ENCODE data around the gene STEAP1B. TPM values are rescaled to one million over a fixed set of nuclear protein-coding genes. Genes with fewer than 3 reads are reported as not detected.
"Not testable (repeated sequence)": the region's sequence is repeated elsewhere in the genome, so short reads cannot be mapped to it uniquely, and the experiment has no call there.

STEAP1B gene
- total RNA-seq, 4 donors from 2014 or later: 1.3 to 4.4 (median 2.0) TPM; not detected in 1

DNA sequence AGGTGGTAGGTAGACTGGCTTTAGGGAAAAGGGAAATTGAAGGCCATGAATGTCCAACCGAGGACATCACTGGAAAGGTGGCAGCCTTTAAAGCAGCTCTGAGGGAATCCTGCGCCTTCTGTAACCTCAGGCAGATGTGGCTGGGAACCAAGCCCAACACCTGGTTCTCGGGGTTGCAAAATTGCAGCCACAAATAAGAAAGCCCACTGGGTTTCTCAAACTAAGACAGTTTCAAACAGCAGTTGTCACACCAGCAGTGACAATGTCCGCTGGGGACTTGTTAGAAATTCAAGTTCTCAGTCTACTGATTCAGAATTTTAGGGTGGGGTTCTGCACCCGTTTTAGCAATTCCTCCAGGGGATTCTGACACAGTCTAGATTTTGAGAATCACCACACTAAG lies 42.7 kb upstream of the STEAP1B start:
- TF ChIP-seq, protein P1, sequence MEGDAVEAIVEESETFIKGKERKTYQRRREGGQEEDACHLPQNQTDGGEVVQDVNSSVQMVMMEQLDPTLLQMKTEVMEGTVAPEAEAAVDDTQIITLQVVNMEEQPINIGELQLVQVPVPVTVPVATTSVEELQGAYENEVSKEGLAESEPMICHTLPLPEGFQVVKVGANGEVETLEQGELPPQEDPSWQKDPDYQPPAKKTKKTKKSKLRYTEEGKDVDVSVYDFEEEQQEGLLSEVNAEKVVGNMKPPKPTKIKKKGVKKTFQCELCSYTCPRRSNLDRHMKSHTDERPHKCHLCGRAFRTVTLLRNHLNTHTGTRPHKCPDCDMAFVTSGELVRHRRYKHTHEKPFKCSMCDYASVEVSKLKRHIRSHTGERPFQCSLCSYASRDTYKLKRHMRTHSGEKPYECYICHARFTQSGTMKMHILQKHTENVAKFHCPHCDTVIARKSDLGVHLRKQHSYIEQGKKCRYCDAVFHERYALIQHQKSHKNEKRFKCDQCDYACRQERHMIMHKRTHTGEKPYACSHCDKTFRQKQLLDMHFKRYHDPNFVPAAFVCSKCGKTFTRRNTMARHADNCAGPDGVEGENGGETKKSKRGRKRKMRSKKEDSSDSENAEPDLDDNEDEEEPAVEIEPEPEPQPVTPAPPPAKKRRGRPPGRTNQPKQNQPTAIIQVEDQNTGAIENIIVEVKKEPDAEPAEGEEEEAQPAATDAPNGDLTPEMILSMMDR (IDR thresholded peaks at IDR 0.05): no peak
- no peak for DNase-seq (ENCODE audit: low spot score)
- no peak for ATAC-seq (ENCODE audit: low FRiP score)

DNA sequence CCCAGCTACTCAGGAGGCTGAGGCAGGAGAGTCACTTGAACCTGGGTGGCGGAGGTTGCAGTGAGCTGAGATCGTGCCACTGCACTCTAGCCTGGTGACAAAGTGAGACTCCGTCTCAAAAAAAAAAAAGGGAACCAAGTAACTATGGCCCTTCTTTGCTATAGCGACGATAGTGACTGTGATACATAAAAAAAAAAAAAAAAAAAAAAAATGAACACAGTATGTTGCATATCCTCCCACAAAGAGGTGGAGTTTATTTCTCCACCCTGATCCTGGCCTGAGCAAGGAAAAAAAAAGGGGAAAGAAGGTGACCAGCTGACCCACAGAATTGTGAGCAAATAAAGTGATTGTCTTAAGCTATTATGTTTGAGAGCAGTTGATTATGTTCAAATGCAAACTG lies 42.3 kb upstream of the STEAP1B start:
- ATAC-seq (ENCODE audit: low FRiP score): no peak
- DNase-seq (ENCODE audit: low spot score): no peak
- TF ChIP-seq, protein P1 (IDR thresholded peaks at IDR 0.05): no peak

DNA sequence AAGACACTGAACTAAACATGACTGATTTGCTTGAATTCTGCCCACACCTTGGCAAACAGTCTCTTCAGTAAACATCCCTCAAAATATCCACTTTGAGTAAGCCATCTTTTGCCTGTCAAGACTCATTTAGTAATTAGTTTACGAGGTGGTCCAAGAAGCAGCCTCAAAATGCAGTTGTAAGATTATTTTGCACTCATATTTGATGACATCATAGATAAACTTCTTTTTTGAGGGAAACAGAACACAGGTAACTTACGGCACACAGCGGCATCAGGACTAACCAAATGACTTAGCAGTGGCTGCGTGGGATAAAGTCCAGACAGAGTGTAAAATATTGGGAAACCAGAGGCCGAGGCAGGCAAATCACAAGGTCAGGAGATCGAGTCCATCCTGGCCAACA lies 41.8 kb upstream of the STEAP1B start:
- TF ChIP-seq, protein P1 (IDR thresholded peaks at IDR 0.05): no peak
- DNase-seq (ENCODE audit: low spot score) (no peak), ATAC-seq (ENCODE audit: low FRiP score) (no peak)

DNA sequence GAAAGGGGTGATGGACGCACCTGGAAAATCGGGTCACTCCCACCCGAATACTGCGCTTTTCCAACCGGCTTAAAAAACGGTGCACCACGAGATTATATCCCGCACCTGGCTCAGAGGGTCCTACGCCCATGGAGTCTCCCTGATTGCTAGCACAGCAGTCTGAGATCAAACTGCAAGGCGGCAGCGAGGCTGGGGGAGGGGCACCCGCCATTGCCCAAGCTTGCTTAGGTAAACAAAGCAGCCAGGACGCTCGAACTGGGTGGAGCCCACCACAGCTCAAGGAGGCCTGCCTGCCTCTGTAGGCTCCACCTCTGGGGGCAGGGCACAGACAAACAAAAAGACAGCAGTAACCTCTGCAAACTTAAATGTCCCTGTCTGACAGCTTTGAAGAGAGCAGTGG lies 28.5 kb upstream of the STEAP1B start:
- not testable (repeated sequence) for DNase-seq (ENCODE audit: low spot score); ATAC-seq (ENCODE audit: low FRiP score)

DNA sequence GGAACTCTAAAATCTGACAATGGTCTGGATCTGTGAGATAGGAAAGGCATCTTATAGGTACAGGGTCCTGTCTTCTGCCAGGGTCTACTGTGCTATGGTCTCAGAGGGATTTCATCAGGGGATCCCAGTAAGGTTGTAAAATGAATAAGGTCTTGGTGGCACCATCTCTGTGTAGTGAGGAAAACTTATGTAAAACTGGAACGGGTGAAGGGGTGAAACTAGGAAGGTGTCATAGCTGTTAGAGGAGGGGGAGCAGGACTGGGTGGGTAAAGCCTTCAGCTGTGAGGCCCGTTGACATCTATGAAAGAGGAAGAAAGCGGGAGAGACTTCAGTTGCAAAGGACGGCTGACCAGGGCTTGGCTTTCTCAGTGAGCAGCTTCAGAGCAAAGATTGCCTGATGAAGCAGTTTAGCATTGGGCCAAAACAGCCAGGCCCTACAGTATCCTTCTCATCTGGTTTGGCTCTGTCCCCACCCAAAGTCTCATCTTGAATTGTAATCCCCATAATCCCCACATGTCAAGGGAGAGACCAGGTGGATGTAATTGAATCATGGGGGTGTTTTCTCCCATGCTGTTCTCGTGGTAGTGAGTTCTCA lies 24.5 kb upstream of the STEAP1B start:
- not testable (repeated sequence) for DNase-seq (ENCODE audit: low spot score); ATAC-seq (ENCODE audit: low FRiP score)

DNA sequence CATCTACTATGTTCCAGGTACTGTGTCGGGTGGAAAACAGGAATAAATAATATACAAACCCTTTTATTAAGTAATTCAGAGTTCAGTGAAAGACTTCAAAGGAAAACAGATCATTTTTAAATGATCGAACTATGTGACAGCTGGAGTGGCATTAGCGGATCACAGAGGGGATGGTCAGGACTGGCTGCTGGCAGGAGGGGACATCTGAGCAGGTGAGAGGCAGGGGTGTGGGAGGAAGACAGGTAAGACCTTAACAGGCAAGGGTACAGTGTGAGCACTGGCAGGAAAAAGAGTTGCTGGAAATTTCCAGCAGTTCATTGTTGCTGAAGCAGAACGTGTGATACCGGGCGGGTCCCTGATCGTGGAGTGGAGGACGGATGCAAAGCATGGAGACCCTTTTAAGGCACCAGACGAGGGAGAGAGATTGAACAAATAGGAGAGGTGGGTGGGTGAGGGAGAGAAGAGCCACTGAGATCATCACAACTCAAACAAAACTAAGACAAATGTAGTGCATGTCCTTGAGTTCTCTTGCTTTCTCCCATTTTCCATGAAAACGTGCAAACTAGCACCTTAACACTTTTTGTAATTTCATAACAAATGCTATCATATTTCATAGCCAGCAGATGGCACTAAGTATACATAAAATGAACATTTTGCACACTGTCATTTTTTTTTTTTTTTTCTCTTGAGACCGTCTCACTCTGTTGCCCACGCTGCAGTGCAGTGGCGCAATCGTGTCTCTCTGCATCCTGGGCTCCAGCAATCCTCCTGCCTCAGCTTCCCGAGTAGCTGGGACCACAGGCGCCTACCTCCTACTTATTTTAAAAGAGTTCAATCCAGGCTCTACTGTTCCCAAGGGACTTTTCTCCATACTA lies 23.7 kb upstream of the STEAP1B start:
- not testable (repeated sequence) for DNase-seq (ENCODE audit: low spot score)
- peak; percentile 78 for ATAC-seq (ENCODE audit: low FRiP score)

DNA sequence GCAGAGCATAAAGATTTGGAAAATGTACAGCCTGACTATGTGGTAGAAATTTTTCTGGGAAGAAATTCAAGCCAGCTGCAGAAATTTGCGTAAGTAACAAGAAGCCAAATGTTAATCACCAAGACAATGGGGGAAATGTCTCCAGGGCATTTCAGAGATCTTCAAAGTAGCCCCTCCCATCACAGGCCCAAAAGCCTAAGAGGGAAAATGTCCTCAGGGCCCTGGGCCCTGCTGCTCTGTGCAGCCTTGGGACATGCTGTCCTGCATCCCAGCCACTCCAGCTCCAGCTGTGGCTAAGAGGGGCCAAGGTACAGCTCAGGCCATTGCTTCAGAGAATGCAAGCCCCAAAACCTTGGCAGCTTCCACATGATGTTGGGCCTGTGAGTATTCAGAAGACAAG lies 19.6 kb upstream of the STEAP1B start:
- not testable (repeated sequence) for DNase-seq (ENCODE audit: low spot score); ATAC-seq (ENCODE audit: low FRiP score)

DNA sequence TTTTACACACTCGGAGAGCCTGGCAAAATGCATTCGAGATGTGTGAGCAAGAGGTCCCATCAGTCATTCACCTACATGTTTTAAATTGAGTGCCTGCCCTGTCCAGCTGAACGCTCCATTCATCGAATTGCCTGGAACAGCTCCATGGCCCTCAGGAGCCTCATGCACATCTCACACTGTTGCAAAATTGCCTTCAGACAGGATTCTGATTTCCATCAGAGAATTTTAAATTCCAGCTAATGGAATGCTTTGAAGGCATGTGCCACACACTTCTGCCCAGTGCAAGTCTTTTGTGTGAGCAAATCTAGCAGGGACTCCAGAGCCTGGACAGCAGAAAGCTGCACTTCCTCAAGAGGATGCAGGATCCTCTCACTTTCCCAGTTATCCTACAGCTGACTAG lies 17.0 kb upstream of the STEAP1B start:
- ATAC-seq (ENCODE audit: low FRiP score); DNase-seq (ENCODE audit: low spot score): not testable (repeated sequence)

DNA sequence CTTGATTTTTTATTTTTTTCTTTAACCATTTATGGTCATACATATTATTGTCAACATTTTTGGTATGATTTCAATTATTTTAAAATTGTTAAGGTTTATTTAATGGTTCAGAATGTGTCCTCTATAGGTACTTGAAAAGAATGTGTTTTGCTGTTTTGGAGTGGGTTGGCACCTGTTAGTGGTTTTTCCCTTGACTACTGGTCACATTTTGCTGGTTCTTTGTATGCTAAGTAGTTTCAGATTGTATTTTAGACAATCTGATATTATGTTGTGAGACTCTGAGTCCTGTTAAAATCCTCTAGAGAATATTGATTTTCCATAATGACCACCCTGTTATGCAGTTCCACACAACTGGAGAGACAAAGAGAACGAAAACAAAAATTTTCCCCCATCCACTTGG lies 15.0 kb upstream of the STEAP1B start:
- DNase-seq (ENCODE audit: low spot score); ATAC-seq (ENCODE audit: low FRiP score): not testable (repeated sequence)

DNA sequence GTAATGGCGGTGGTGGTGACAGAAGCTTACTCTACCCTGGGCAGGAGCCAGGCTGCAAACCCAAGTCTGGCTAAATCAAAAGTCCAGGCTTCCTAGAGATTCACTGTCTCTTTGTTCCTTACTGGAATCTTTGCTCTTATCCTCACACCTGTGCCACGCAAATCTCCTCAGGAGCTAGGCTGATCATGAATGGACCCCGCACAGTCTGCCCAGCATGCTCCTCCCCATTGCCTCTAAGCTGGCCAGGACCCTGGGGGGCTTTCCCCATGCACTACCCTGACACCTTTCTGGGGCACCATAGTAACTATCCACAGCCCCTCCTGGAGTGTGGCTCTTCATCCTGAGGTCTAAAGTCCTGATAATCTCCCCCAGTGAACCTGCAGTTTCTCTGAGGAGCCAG lies 7.3 kb upstream of the STEAP1B start:
- not testable (repeated sequence) for DNase-seq (ENCODE audit: low spot score); ATAC-seq (ENCODE audit: low FRiP score)

DNA sequence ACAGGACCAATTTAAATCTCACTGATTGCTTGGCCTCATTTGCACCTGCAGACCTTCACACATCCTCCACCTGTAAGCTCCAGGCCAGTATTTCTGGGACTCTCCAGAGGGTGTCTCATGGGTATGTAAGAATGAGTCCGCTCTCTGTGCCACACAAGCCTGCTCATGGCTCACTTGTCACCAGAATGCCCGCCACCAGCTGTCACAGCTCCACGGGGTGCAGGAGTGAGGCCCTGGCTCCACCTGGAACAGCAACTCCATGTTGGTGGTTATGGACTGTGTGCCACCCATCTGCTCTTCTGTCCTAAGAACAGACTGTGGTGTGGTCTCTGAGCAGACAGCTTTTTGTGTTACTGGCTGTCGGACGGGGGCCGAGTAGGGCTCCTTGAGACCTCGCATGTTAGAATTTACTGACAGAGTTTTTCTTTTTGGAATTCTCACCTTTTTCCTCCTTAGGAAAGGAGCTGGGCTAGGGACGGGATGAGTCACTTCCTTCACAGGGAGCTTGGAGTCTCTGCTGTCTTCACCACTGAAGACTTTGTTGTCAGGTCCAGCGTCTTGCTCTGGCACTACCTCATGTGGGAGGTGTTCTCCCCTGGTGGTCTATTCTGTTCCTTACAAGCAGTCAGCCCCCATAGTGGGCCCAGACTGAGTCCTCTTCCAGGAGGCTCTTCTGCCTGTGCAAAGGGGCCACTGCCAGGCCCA lies 6.5 kb upstream of the STEAP1B start:
- not testable (repeated sequence) for ATAC-seq (ENCODE audit: low FRiP score)

DNA sequence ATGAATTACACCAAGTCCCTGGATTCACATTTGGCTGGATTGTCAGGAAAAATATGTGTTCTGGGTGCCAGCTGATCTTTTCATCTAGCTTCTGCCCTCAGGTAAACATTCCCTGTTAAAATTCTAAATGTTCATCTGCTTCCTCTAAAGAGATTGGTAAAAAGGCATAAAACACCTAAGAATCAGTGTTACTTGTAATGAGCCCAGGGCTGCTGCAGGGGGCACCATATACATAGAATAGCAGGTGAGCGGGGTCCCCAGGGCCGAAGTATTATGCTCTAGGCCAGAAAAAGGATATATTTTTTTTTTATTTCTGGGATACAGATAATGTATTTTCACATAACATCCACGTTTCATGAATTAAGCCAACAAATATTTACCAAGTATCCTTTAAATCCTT lies 4.5 kb upstream of the STEAP1B start:
- ATAC-seq (ENCODE audit: low FRiP score); DNase-seq (ENCODE audit: low spot score): not testable (repeated sequence)

More for the DNA sequence above, 6.5 kb upstream of the STEAP1B start:
- not testable (repeated sequence) for DNase-seq (ENCODE audit: low spot score)

DNA sequence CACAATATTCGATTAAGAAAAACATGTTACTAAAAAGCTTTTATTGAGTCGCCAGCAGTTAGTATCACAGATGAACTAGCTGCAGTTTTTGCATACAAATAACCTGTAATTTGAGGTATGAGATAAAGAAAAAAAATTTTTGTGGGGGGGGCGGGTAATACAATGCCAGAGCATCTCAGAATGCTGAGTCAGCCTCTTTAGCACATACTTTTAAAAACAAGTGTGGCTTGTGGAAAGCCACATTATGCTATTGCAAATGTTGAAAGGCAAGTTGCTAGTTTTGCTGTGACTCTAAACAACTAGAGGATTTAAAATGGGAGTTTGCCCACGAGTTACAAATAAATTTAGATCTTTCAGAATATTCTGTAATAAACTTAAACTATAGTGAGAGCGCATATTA lies 2.1 kb upstream of the STEAP1B start:
- not testable (repeated sequence) for ATAC-seq (ENCODE audit: low FRiP score); DNase-seq (ENCODE audit: low spot score)

DNA sequence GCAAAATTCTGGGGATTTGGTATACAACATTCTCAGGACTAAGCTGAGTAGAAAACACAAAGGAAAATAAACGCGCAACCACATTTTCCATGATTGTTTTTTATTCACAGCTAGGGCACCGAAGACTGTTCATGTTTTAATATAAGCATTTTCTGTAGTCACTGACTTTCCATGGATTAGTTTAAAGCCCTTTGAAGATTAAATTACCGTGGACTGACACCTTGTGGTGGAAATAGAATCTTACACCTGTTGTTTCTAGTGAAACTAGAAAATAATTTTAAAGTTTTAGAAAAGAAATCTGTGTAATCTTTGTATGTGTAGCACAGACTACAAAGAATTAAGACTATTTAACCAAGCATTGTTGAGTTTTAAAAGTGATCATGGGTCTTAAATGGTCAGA lies 1.3 kb upstream of the STEAP1B start:
- not testable (repeated sequence) for ATAC-seq (ENCODE audit: low FRiP score); DNase-seq (ENCODE audit: low spot score)
